GM21723 (cell line): Measurements from ENCODE around the gene TFCP2.

ENCODE experiments used
- ATAC-seq: cut with Tn5 transposase; IDR thresholded peaks from one replicate; pipeline ENCODE4 v1.9.1; 2021; ENCODE audit warnings: mild to moderate bottlenecking, moderate library complexity; ENCODE audit not compliant: unreplicated experiment

The TFCP2 gene

DNA sequence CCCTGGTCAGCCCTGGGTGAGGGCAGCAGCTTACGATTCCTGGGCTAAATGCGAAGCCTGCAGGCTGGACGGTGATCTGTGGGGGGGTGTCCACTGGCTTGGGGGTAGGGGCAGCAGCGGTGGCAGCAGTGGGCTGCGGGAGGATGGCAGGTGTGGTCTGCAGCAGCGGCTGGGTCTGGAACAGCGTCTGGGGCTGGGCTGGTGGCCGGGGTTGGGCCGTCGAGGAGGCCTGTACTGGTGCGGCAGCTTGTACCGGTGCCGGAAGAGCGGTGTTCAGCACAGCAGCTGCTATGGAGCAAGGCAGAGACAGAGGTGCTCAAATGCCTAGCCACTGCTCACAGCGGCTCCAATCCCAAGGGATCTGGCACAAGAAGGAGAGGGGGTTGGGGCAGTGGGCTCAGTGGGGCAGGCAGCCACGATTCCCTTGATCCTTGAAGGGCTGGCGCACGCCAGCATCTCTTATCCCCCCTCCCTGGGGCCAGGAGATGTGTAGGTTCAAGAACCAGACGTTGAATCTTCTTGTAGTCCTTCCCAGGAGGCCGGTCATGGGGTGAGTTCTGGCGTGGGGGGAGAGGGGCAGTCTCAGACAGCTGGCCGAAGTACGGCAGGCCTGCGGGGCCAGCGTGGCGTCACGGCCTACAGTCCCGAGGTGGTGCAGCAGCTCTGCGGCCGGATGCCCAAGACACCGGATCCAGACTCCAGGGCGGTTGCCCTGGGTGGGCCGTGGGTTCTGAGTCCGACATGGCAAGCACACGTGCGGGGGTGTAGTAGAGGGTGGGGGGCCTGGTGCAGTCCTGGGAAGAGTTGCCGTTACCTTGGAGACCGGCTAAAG lies 25.0 kb upstream of the TFCP2 start:
- no peak for ATAC-seq

DNA sequence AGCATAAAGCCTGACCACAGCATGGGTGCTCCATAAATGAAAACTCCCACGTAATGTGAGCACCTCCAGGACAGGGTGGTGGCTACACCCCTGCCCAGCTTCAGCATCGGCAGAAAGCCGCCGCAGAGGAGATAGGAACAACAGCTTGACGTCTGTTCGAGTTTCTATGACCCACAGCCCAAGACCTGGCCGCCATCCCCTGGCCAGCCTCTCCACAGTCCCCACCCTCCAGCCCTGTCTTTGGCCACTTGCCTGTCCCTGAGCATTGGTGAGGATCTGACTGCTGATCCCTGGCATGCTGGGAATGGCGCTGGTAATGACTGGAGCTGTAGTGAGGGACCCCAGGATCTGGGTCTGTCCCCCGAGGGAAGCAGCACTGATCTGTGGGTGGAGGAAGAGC lies 23.6 kb upstream of the TFCP2 start:
- ATAC-seq: no peak

DNA sequence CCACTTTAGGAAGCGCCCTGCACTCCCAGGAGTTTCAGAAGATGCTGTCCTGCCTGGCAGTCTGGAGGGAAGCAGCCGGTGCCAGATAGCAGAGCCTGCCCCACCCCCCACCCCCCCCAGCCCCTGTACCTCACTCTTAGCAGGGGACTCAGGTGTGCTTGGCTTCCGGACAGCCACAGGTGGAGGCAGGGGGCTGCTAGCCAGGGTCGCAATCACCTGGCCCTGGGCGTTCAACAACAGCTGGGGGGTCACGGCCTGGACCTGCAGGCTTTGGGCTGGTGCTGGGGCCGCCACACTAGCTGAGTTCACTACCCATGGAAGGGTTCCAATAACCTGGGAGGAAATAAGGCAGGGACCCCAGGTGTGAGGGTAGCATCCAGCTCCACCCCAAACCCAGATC lies 22.9 kb upstream of the TFCP2 start:
- ATAC-seq: no peak

GRCh38 chr12:51192284-51192671 lies 19.3 kb upstream of the TFCP2 start:
- ATAC-seq: no peak

DNA sequence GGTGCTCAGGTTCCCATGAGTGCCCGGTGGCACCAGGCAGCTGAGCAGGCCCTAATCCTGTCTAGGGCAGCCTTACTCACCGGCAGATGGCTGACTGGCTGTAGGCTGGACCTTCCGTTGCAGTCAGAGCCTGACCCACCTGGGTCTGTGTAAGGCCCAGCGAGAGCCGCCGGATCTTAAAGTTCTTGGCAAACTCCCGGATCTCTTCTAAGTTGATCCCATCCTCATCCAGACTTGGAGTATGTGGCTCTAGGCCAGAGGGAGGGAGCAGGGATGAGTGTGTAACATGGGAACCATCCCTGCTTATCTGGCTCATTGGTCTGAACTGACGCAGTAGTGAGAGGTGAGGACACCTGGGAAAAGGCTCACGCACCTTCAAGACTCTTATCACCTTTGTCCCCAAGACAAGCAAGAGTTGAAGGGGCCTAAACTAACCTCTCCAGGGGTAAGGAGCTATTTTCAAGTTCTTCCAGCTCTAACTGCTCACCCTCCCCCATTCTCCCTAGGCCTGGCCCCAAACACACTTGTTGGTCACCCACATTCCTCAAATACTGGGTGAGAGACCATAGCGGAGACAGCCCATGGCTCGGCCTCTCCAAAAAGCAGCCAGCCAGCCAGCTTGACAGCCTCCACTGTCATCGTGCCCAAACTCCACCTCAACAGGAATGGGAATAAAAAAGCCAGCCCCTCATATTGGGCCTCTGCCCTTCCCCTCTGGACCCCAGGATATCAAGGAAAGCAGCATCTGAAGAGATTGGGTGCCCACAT lies 18.8 kb upstream of the TFCP2 start:
- ATAC-seq: no peak

DNA sequence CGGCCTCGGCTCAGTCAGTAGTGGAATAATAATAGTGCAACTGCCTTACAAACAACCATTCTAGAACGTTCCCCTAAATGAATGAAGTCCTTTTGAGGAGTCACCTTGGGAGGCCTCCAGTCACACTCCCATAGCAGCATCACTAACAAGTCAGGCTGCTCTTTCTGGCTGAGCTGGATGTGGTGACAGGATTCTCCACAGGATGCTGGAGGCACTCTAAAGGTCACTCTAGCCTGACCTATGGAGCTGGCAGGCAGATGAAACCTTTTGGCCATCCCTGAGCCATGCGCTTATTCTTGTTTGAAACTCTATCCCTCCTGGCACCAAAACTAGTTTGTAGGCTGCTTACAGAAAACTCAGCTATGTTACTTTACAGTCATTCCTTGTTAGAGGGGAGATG lies 17.9 kb upstream of the TFCP2 start:
- ATAC-seq: no peak

- no peak for ATAC-seq
These were observed 16.9 kb upstream of the TFCP2 start for GRCh38 chr12:51189790-51190355.

DNA sequence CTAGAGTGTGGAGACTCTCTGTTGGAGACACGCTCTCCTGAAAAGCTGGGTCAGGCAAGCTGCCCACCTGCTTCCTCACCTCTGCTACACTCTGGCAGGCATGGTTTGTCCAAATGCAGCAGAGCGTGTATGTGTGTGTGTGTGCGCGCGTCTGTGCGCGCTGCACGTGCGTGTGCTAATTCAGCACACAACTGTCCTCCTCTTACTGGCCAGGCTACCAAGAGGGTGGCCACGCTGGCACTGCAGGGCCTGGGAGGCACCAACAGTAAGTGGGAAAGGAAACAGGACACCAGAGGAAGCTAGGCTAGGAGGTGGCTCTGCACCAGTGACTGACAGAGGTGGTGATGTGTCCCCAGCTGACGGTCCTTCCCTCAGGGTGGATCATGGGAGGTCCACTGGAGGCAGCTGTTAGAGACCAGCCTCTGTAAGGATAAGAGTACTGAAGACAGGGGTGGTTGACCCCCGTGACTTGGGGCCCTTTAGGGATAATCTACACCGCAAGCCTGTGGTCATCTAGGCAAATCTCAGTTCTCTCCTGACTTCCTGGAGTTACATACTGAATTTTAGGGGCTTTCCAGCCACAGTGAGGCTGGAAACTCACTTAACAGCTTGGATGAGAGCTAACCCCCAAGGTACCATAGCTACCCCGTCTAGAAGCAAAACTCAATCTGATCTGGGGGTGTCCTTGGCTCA lies 15.6 kb upstream of the TFCP2 start:
- peak; percentile 67 for ATAC-seq

GRCh38 chr12:51187370-51187987 lies 14.5 kb upstream of the TFCP2 start:
- no peak for ATAC-seq

- no peak for ATAC-seq
These were observed 13.6 kb upstream of the TFCP2 start for GRCh38 chr12:51186465-51187085.

GRCh38 chr12:51185171-51185717 lies 12.3 kb upstream of the TFCP2 start:
- ATAC-seq: no peak

GRCh38 chr12:51183816-51184215 lies 10.9 kb upstream of the TFCP2 start:
- ATAC-seq: no peak

DNA sequence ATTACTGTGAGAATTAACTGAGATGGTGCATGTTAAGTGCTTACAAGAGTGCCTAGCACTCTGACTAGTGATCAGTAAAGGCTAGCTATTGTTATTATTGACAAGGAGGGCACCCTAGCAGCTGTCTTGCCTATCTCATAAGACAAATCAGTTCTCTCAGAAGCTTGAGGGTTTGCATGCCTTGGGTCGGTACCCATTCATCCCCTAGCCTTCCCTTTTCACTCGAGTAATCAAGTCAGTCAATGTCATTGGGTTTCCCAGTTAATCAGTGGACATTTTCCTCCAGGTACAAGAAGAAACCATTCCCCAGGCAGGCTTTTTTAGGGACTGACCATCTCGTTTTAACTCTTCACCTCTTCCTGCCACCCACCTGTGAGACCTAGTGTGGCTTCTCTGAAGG lies 10.4 kb upstream of the TFCP2 start:
- no peak for ATAC-seq

GRCh38 chr12:51181558-51181957 lies 8.6 kb upstream of the TFCP2 start:
- ATAC-seq: no peak

DNA sequence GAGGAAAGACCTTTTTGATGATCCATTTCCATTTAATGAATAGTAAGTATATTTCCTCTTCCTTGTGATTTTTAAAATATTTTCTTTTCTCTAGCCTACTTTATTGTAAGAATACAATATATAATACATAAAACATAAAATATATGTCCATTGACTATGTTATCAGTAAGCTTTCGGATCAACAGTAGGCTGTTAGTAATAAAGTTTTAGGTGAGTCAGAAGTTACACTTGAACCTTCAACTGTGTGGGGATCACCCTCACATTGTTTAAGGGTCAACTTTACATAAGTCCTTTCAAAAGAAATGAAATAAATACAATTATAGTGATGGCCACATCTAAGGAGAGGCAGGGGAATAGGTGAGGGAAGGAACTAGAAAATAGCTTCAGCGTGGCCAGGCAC lies 5.0 kb upstream of the TFCP2 start:
- ATAC-seq: no peak

DNA sequence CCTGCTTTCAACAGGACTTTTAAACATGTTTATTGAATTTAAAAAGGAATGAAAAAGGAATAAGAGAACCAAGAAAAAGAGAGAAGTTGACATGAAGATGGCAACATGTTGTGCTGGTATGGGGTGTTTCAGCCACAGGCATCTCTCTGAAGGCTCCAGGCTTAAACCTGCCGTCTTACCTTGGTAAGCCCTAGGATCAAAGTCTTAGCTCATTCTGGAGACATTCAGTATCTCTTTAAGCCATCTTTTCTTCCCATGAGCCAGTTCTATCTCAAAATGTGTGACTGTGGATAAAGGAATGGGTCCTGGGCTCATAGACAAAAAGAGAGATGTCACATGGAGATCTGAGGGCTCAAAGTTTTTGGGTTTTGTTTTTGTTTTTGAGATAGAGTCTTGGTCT lies 1.6 kb upstream of the TFCP2 start:
- ATAC-seq: no peak

DNA sequence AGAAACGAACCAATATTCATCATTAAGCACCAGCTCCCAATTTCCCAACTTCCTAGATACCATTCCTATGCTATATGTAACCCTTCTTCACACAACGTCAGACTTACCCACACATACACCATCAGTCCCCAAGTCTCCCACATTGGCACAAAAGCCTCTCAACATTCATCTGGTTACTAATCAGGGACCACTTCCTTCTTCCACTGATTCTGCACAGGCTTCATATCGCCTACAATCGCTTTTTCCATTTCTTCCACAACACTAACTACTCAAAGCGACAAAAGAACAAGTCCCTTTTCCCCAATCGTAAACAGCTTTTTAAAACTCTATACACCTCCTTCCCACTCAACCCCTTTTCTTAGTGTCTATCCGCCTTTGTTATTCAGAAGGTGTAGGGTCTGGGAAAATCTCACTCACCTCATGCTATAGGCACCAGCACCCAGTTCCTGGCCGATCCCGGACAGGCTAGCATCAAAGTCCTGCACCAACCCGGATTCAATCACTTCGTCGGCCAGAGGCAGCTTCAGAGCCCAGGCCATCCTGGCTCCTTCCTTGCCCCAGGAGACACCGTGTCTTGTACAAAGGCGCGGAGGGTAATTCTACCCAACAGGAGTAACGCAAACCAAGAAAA lies 936 bp downstream of the TFCP2 start:
- ATAC-seq: peak; percentile 24

- no peak for ATAC-seq
These were observed 9.1 kb downstream of the TFCP2 start for GRCh38 chr12:51163795-51164194.

DNA sequence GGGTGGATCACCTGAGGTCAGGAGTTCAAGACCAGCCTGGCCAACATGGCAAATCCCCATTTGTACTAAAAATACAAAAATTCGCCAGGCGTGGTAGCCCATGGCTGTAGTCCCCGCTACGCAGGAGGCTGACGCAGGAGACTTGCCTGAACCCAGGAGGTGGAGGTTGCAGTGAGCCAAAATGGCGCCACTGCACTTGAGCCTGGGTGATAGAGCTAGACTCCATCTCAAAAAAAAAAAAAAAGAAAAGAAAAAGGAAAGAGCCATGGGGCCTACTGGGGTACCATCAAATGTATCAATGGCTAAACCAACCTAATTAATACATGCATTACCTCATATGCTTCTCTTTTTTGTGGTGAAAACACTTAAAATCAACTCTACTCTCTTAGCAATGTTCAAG lies 10.7 kb downstream of the TFCP2 start:
- no peak for ATAC-seq
